ENCODE results near the gene ZNF710.
"Not testable (repeated sequence)": the region's sequence is repeated elsewhere in the genome, so short reads cannot be mapped to it uniquely, and the experiment has no call there.

ZNF710 gene

GRCh38 chr15:90109163-90109751 is 108.1 kb downstream of the ZNF710 start:
- H3K36me3 ChIP-seq (ENCODE audit: insufficient read depth, low read length); H3K9ac ChIP-seq (ENCODE audit: low read depth, low read length); H3K9me3 ChIP-seq (ENCODE audit: insufficient read depth, low read depth, low read length); H3K4me1 ChIP-seq (ENCODE audit: insufficient read depth, low read length); H3K4me3 ChIP-seq (ENCODE audit: low read length); H3K27me3 ChIP-seq (ENCODE audit: insufficient read depth, low read length); H3K27ac ChIP-seq (ENCODE audit: low read depth, low read length): not testable (repeated sequence)
- 80% methylated on average over 3 of the region's 3 CpGs for WGBS

- Histone ChIP-seq H3K27ac (ENCODE audit: low read depth, low read length) (no peak overlapping the region), H3K27me3 (ENCODE audit: insufficient read depth, low read length) (no peaks in the 10 kb centered on the region), H3K4me1 (ENCODE audit: insufficient read depth, low read length) (no peaks in the 10 kb centered on the region), H3K9ac (ENCODE audit: low read depth, low read length) (no peak overlapping the region), H3K4me3 (ENCODE audit: low read length) (no peak overlapping the region), H3K9me3 (ENCODE audit: insufficient read depth, low read depth, low read length) (peaks cover 15% of the 10 kb centered on the region), H3K36me3 (ENCODE audit: insufficient read depth, low read length) (no peaks in the 10 kb centered on the region)
- WGBS = 94% methylated on average over 3 of the region's 7 CpGs
Measured at GRCh38 chr15:90113166-90113565, 112.0 kb downstream of the ZNF710 start.

DNA sequence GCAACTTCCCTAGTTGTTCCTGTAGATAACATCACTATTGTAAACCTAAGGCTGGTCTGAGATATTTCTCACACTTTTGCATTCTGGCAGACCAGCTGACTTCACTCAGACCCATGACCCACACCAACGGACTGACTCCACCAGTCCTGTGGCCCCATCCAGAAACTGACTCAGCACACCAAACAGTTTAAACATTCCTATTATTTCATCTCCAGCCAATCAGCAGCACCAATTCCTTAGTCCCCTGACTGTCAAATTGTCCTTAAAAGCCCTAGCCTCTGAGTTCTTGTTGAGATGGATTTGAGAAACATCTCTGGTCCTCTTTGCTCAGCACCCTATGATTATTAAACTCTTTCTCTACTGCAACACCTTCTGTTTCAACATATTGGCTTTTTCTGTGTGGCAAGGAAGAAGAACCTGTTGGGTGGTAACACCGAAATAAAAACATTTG is 113.4 kb downstream of the ZNF710 start:
- 81% methylated on average over 1 of the region's 2 CpGs for WGBS
- Histone ChIP-seq H3K27me3 (ENCODE audit: insufficient read depth, low read length) (no peaks in the 10 kb centered on the region), H3K9me3 (ENCODE audit: insufficient read depth, low read depth, low read length) (peaks cover 15% of the 10 kb centered on the region), H3K36me3 (ENCODE audit: insufficient read depth, low read length) (no peaks in the 10 kb centered on the region), H3K27ac (ENCODE audit: low read depth, low read length) (no peak overlapping the region), H3K4me1 (ENCODE audit: insufficient read depth, low read length) (no peaks in the 10 kb centered on the region), H3K4me3 (ENCODE audit: low read length) (no peak overlapping the region), H3K9ac (ENCODE audit: low read depth, low read length) (no peak overlapping the region)

GRCh38 chr15:90115783-90116182 is 114.7 kb downstream of the ZNF710 start:
- Histone ChIP-seq H3K27ac (ENCODE audit: low read depth, low read length) (no peak overlapping the region), H3K4me3 (ENCODE audit: low read length) (no peak overlapping the region), H3K27me3 (ENCODE audit: insufficient read depth, low read length) (no peaks in the 10 kb centered on the region), H3K9ac (ENCODE audit: low read depth, low read length) (no peak overlapping the region), H3K4me1 (ENCODE audit: insufficient read depth, low read length) (no peaks in the 10 kb centered on the region), H3K36me3 (ENCODE audit: insufficient read depth, low read length) (no peaks in the 10 kb centered on the region), H3K9me3 (ENCODE audit: insufficient read depth, low read depth, low read length) (peaks cover 15% of the 10 kb centered on the region)
- 100% methylated on average over 1 of the region's 2 CpGs for WGBS

- Histone ChIP-seq H3K4me3 (ENCODE audit: low read length) (no peak overlapping the region), H3K27me3 (ENCODE audit: insufficient read depth, low read length) (no peaks in the 10 kb centered on the region), H3K9ac (ENCODE audit: low read depth, low read length) (no peak overlapping the region), H3K27ac (ENCODE audit: low read depth, low read length) (no peak overlapping the region), H3K9me3 (ENCODE audit: insufficient read depth, low read depth, low read length) (peaks cover 9% of the 10 kb centered on the region), H3K4me1 (ENCODE audit: insufficient read depth, low read length) (no peaks in the 10 kb centered on the region; the same call in 1 of the 2 replicates), H3K36me3 (ENCODE audit: insufficient read depth, low read length) (no peaks in the 10 kb centered on the region)
Measured at GRCh38 chr15:90119367-90119766, 118.2 kb downstream of the ZNF710 start.

- no peak overlapping the region for H3K9ac ChIP-seq (ENCODE audit: low read depth, low read length)
- H3K4me3 ChIP-seq (ENCODE audit: low read length) = no peak overlapping the region
- H3K4me1 ChIP-seq (ENCODE audit: insufficient read depth, low read length) = peaks cover 2% of the 10 kb centered on the region
- H3K36me3 ChIP-seq (ENCODE audit: insufficient read depth, low read length) = no peaks in the 10 kb centered on the region
- H3K27me3 ChIP-seq (ENCODE audit: insufficient read depth, low read length) = no peaks in the 10 kb centered on the region
- 76% methylated on average over 5 of the region's 6 CpGs for WGBS
- H3K27ac ChIP-seq (ENCODE audit: low read depth, low read length) = no peak overlapping the region
- no peaks in the 10 kb centered on the region for H3K9me3 ChIP-seq (ENCODE audit: insufficient read depth, low read depth, low read length)
Measured at GRCh38 chr15:90121086-90121485, 120.0 kb downstream of the ZNF710 start.

GRCh38 chr15:90124507-90124906 is 123.4 kb downstream of the ZNF710 start:
- H3K36me3 ChIP-seq (ENCODE audit: insufficient read depth, low read length) = no peaks in the 10 kb centered on the region
- H3K4me1 ChIP-seq (ENCODE audit: insufficient read depth, low read length) = peaks cover 13% of the 10 kb centered on the region
- no peak overlapping the region for H3K27ac ChIP-seq (ENCODE audit: low read depth, low read length)
- H3K4me3 ChIP-seq (ENCODE audit: low read length) = no peak overlapping the region
- H3K27me3 ChIP-seq (ENCODE audit: insufficient read depth, low read length) = no peaks in the 10 kb centered on the region
- H3K9me3 ChIP-seq (ENCODE audit: insufficient read depth, low read depth, low read length) = no peaks in the 10 kb centered on the region
- no peak overlapping the region for H3K9ac ChIP-seq (ENCODE audit: low read depth, low read length)

- Histone ChIP-seq H3K27ac (ENCODE audit: low read depth, low read length) (no peak overlapping the region), H3K9me3 (ENCODE audit: insufficient read depth, low read depth, low read length) (no peaks in the 10 kb centered on the region), H3K9ac (ENCODE audit: low read depth, low read length) (no peak overlapping the region), H3K4me1 (ENCODE audit: insufficient read depth, low read length) (peaks cover 13% of the 10 kb centered on the region), H3K4me3 (ENCODE audit: low read length) (no peak overlapping the region), H3K27me3 (ENCODE audit: insufficient read depth, low read length) (no peaks in the 10 kb centered on the region), H3K36me3 (ENCODE audit: insufficient read depth, low read length) (no peaks in the 10 kb centered on the region)
- WGBS = 86% methylated on average over 5 of the region's 6 CpGs
Measured at GRCh38 chr15:90126022-90126421, 124.9 kb downstream of the ZNF710 start.

DNA sequence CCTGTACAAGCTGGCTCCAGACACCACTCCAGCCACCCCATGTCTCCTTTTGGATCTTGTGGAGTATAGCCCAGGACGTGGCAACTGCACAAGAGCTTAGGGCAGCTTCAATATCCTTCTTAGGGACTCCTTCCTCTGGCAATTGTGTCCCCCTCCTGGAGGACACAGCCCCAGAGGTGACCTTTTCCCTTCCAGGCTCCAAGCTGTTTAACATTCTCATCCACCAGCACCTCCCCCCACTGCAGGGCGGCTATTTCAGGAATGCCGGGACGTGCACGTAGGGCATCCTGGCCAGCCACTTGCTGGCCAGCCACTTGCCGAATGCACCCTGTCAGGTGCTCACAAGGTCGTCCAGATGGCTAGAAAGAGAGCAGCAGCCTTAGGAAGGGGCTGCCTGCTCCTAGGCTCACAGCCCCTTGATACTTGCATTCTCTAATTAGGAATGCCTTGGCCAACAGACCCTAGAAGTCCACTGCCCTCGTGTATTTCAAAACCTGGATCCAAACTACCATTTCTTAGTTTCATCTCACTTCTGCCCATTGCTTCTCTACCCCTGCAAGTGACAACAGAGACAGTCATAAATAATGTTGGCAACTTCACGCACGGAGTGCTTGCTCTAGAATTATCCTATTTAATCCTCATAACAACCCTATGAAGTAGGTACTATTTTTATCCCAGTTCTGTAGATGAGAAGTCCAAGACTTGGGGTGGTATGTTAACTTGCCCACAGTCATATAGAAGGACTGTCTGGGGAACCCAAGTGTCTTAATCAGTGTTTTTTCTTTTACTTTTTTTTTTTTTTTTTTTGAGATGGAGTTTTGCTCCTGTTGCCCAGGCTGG is 125.7 kb downstream of the ZNF710 start:
- no peaks in the 10 kb centered on the region for H3K27me3 ChIP-seq (ENCODE audit: insufficient read depth, low read length)
- H3K36me3 ChIP-seq (ENCODE audit: insufficient read depth, low read length) = no peaks in the 10 kb centered on the region
- 33% methylated on average over 10 of the region's 10 CpGs for WGBS
- H3K4me1 ChIP-seq (ENCODE audit: insufficient read depth, low read length) = peaks cover 13% of the 10 kb centered on the region
- H3K9ac ChIP-seq (ENCODE audit: low read depth, low read length) = 0 out of 2 replicates have a peak overlapping the region, but pooled peaks have one; percentile 13
- H3K27ac ChIP-seq (ENCODE audit: low read depth, low read length) = peak overlapping the region; percentile 42
- no peaks in the 10 kb centered on the region for H3K9me3 ChIP-seq (ENCODE audit: insufficient read depth, low read depth, low read length)
- H3K4me3 ChIP-seq (ENCODE audit: low read length) = no peak overlapping the region

- Histone ChIP-seq H3K27ac (ENCODE audit: low read depth, low read length) (no peak overlapping the region), H3K4me1 (ENCODE audit: insufficient read depth, low read length) (peaks cover 13% of the 10 kb centered on the region)
- 94% methylated on average over 8 of the region's 8 CpGs for WGBS
Measured at GRCh38 chr15:90130291-90130690, 129.2 kb downstream of the ZNF710 start.

More at GRCh38 chr15:90130291-90130690, 129.2 kb downstream of the ZNF710 start:
- no peak overlapping the region for H3K9ac ChIP-seq (ENCODE audit: low read depth, low read length)
- no peaks in the 10 kb centered on the region for H3K27me3 ChIP-seq (ENCODE audit: insufficient read depth, low read length)
- no peaks in the 10 kb centered on the region for H3K36me3 ChIP-seq (ENCODE audit: insufficient read depth, low read length)
- H3K4me3 ChIP-seq (ENCODE audit: low read length) = no peak overlapping the region
- H3K9me3 ChIP-seq (ENCODE audit: insufficient read depth, low read depth, low read length) = 0 out of 2 replicates have a peak, but pooled peaks cover 2% of the 10 kb centered on the region
